Glutamatergic neuron (in vitro differentiated cells): ENCODE results near the gene OR2B2. TPM values are rescaled to one million over a fixed set of nuclear protein-coding genes. Genes with fewer than 3 reads are reported as not detected.

Experiments
- DNase-seq: peaks from one replicate; pipeline ENCODE4 v3.0.0; 2022
- H3K27ac Mint-ChIP-seq: one replicate; pipeline ENCODE4 v1.8.0; 2020; ENCODE audit warnings: mild to moderate bottlenecking, mixed read lengths, inconsistent platforms; ENCODE audit not compliant: unreplicated experiment
- H3K27me3 Mint-ChIP-seq: one replicate; pipeline ENCODE4 v1.8.0; 2020; ENCODE audit warnings: mild to moderate bottlenecking, moderate library complexity, mixed read lengths, inconsistent platforms; ENCODE audit not compliant: unreplicated experiment
- H3K36me3 Mint-ChIP-seq: one replicate; pipeline ENCODE4 v1.8.0; 2020; ENCODE audit warnings: mild to moderate bottlenecking, mixed read lengths, inconsistent platforms; ENCODE audit not compliant: unreplicated experiment
- H3K4me1 Mint-ChIP-seq: one replicate; pipeline ENCODE4 v1.8.0; 2020; ENCODE audit warnings: mild to moderate bottlenecking, low read depth, mixed read lengths, inconsistent platforms; ENCODE audit not compliant: unreplicated experiment
- H3K4me3 Mint-ChIP-seq: one replicate; pipeline ENCODE4 v1.8.0; 2020; ENCODE audit warnings: mild to moderate bottlenecking, mixed read lengths, inconsistent platforms; ENCODE audit not compliant: unreplicated experiment
- H3K9me3 Mint-ChIP-seq: one replicate; pipeline ENCODE4 v1.8.0; 2020; ENCODE audit warnings: mild to moderate bottlenecking, moderate library complexity, mixed read lengths, inconsistent platforms; ENCODE audit not compliant: unreplicated experiment
- CTCF ChIP-seq: fragments of 200-600 bp; sonication (generic); IDR thresholded peaks from one replicate; pipeline ENCODE4 v1.5.0; 2021; ENCODE audit not compliant: partially characterized antibody, unreplicated experiment
- total RNA-seq: library from RNA; stranded (reverse); fragmentation: NEBNext Ultra II Directional; extraction: Animal tissue kit (Norgen Biotek cat#: 25700); gene quantifications from one replicate; pipeline ENCODE4 v1.2.1, GENCODE V29; 2021; ENCODE audit not compliant: unreplicated experiment

The OR2B2 gene
- total RNA-seq, 1 donor from 2014 or later: not detected

- H3K4me3 Mint-ChIP-seq: peak overlapping the region; percentile 92
- DNase-seq: no peak
- H3K4me1 Mint-ChIP-seq: peaks cover 15% of the 10 kb centered on the region
- no peaks in the 10 kb centered on the region for H3K36me3 Mint-ChIP-seq
- peaks cover 8% of the 10 kb centered on the region for H3K9me3 Mint-ChIP-seq
- H3K27me3 Mint-ChIP-seq: peaks cover 7% of the 10 kb centered on the region
- peak overlapping the region; percentile 83 for H3K27ac Mint-ChIP-seq
- TF ChIP-seq CTCF: no peak
Observed at GRCh38 chr6:27889628-27890444, 22.4 kb downstream of the OR2B2 start.

- Mint-ChIP-seq H3K27me3 (peaks cover 7% of the 10 kb centered on the region), H3K36me3 (no peaks in the 10 kb centered on the region), H3K9me3 (peaks cover 8% of the 10 kb centered on the region), H3K4me1 (peaks cover 15% of the 10 kb centered on the region), H3K27ac (peak overlapping the region; percentile 83), H3K4me3 (peak overlapping the region; percentile 92)
- no peak for TF ChIP-seq CTCF
- DNase-seq: no peak
Observed at GRCh38 chr6:27889275-27889627, 22.9 kb downstream of the OR2B2 start.

- Mint-ChIP-seq H3K4me3 (peak overlapping the region; percentile 12), H3K9me3 (peaks cover 8% of the 10 kb centered on the region), H3K27me3 (peaks cover 7% of the 10 kb centered on the region), H3K4me1 (peaks cover 15% of the 10 kb centered on the region), H3K27ac (no peak overlapping the region), H3K36me3 (no peaks in the 10 kb centered on the region)
- TF ChIP-seq CTCF: no peak
- DNase-seq: no peak
Observed at GRCh38 chr6:27888566-27888965, 23.6 kb downstream of the OR2B2 start.

- Mint-ChIP-seq H3K27me3 (peaks cover 3% of the 10 kb centered on the region), H3K4me3 (no peak overlapping the region), H3K4me1 (peaks cover 9% of the 10 kb centered on the region), H3K27ac (no peak overlapping the region), H3K9me3 (peaks cover 1% of the 10 kb centered on the region), H3K36me3 (no peaks in the 10 kb centered on the region)
- DNase-seq: no peak
- TF ChIP-seq CTCF: no peak
Observed at GRCh38 chr6:27886073-27886472, 26.1 kb downstream of the OR2B2 start.

GRCh38 chr6:27883136-27883535 lies 29.1 kb downstream of the OR2B2 start:
- H3K36me3 Mint-ChIP-seq: no peaks in the 10 kb centered on the region
- no peaks in the 10 kb centered on the region for H3K9me3 Mint-ChIP-seq
- H3K4me1 Mint-ChIP-seq: no peaks in the 10 kb centered on the region
- no peak for DNase-seq
- H3K4me3 Mint-ChIP-seq: no peak overlapping the region
- peaks cover 4% of the 10 kb centered on the region for H3K27me3 Mint-ChIP-seq
- no peak for TF ChIP-seq CTCF
- no peak overlapping the region for H3K27ac Mint-ChIP-seq
